Common myeloid progenitor, CD34-positive (primary cell): ENCODE measurements around the gene TRABD2A. TPM values are rescaled to one million over a fixed set of nuclear protein-coding genes. Genes with fewer than 3 reads are reported as not detected.

Source experiments
- CTCF ChIA-PET: fragments of 350-600 bp; sonication (Branson Sonifier 250); formaldehyde crosslinking; loops from one replicate; lab custom pipeline; 2021; ENCODE audit warnings: antibody characterized with exemption; lab: Charles Lee
- POLR2A ChIA-PET: fragments of 350-600 bp; sonication (Branson Sonifier 250); formaldehyde crosslinking; loops from one replicate; lab custom pipeline; 2021; ENCODE audit warnings: antibody characterized with exemption; lab: Charles Lee
- DNase-seq, 3 donors: peaks; one replicate each; pipeline versions ENCODE4 v3.0.0 to v3.0.0-alpha.2; 2013
- H3K27ac ChIP-seq, 2 experiments: 1 replicate in 1 of 2; 2 replicates in 1 of 2; pipeline ENCODE4 v1.7.0; 2013; ENCODE audit warnings: inconsistent platforms in 2 of 2, low read length in 2 of 2, mild to moderate bottlenecking in 2 of 2, low read depth in 1 of 2, moderate library complexity in 1 of 2; ENCODE audit not compliant: severe bottlenecking in 2 of 2, insufficient read depth in 1 of 2, poor library complexity in 1 of 2
- H3K27me3 ChIP-seq, 5 experiments: replicated peaks in 2 of 5; 1 replicate in 3 of 5; 2 replicates in 2 of 5; pipeline versions ENCODE4 v1.6.1 to v1.7.0; 2013; ENCODE audit warnings: low read length in 4 of 5, mild to moderate bottlenecking in 2 of 5, moderate library complexity in 2 of 5, inconsistent platforms in 1 of 5; ENCODE audit not compliant: insufficient read depth in 5 of 5, control insufficient read depth in 4 of 5
- H3K36me3 ChIP-seq, 4 experiments: 1 replicate in 2 of 4; 2 replicates in 2 of 4; pipeline versions ENCODE4 v1.6.1 to v1.7.0; 2013; ENCODE audit warnings: low read length in 3 of 4, control low read depth in 1 of 4, mild to moderate bottlenecking in 1 of 4; ENCODE audit not compliant: control insufficient read depth in 4 of 4, insufficient read depth in 4 of 4
- H3K4me1 ChIP-seq, 4 experiments: 1 replicate in 3 of 4; 2 replicates in 1 of 4; pipeline versions ENCODE4 v1.6.1 to v1.7.1; 2013; ENCODE audit warnings: low read length in 3 of 4, mild to moderate bottlenecking in 3 of 4, control low read depth in 1 of 4, inconsistent platforms in 1 of 4, moderate library complexity in 1 of 4; ENCODE audit not compliant: control insufficient read depth in 4 of 4, insufficient read depth in 4 of 4; ENCODE audit errors: control extremely low read depth in 1 of 4
- H3K4me3 ChIP-seq, 7 experiments: 1 replicate in 4 of 7; 2 replicates in 3 of 7; pipeline versions ENCODE4 v1.5.1 to v1.7.0; 2013; ENCODE audit warnings: mild to moderate bottlenecking in 7 of 7, low read length in 6 of 7, moderate library complexity in 6 of 7, inconsistent platforms in 2 of 7, low read depth in 2 of 7, control low read depth in 1 of 7; ENCODE audit not compliant: insufficient read depth in 4 of 7, control insufficient read depth in 1 of 7; ENCODE audit errors: extremely low read depth in 1 of 7
- H3K9me3 ChIP-seq, 5 experiments: 1 replicate in 4 of 5; 2 replicates in 1 of 5; pipeline versions ENCODE4 v1.6.1 to v1.7.1; 2013; ENCODE audit warnings: low read length in 4 of 5, mild to moderate bottlenecking in 2 of 5, inconsistent platforms in 1 of 5, low read depth in 1 of 5, moderate library complexity in 1 of 5; ENCODE audit not compliant: control insufficient read depth in 4 of 5, insufficient read depth in 2 of 5; ENCODE audit errors: control extremely low read depth in 1 of 5
- WGBS: methylation state at CpG from one replicate; pipeline ENCODE4 v1.1.5; 2013; ENCODE audit not compliant: insufficient coverage; 5-methylcytosine and 5-hydroxymethylcytosine counted together
- polyA plus RNA-seq: library from polyadenylated mRNA; unstranded; fragments of 120-200 nt; gene quantifications from one replicate; pipeline ENCODE4 v1.2.1, GENCODE V29; 2013

The TRABD2A gene, protein sequence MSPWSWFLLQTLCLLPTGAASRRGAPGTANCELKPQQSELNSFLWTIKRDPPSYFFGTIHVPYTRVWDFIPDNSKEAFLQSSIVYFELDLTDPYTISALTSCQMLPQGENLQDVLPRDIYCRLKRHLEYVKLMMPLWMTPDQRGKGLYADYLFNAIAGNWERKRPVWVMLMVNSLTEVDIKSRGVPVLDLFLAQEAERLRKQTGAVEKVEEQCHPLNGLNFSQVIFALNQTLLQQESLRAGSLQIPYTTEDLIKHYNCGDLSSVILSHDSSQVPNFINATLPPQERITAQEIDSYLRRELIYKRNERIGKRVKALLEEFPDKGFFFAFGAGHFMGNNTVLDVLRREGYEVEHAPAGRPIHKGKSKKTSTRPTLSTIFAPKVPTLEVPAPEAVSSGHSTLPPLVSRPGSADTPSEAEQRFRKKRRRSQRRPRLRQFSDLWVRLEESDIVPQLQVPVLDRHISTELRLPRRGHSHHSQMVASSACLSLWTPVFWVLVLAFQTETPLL
- polyA plus RNA-seq: 0.51 TPM

- POLR2A ChIA-PET: no interaction called here
- peaks cover 0 to 59% (median 35%) of the 10 kb centered on the region in 5 experiments for H3K27me3 ChIP-seq
- H3K9me3 ChIP-seq: no peaks in the 10 kb centered on the region
- H3K4me1 ChIP-seq: peaks cover 16 to 30% (median 28%) of the 10 kb centered on the region in 4 experiments
- CTCF ChIA-PET: interaction anchor here (0.6 to 3.3 kb wide), 8 partner anchors 8 to 45 kb away, joined by 3 to 19 read pairs (median 3); no protein-coding TSS in a partner anchor
- WGBS: under 1% methylated on average over 73 of the region's 77 CpGs
- DNase-seq: peak in 2 of 3 donors; percentile 53 to 62
- no peak within 1 kb of the TSS for H3K27ac ChIP-seq
- H3K36me3 ChIP-seq: no peaks in the 10 kb centered on the region
- peak within 1 kb of the TSS; percentile 16 to 86 (median 63) for H3K4me3 ChIP-seq
Measured at GRCh38 chr2:84880645-84881521, at the start of gene TRABD2A. TRABD2A (minus strand) TSS chr2:84881084; CDS start chr2:84881039, 45 bp downstream.

GRCh38 chr2:84927275-84927627 is 46.4 kb upstream of the TRABD2A start:
- Histone ChIP-seq H3K4me1 (peaks cover 0 to 29% (median 21%) of the 10 kb centered on the region in 4 experiments), H3K36me3 (no peaks in the 10 kb centered on the region), H3K9me3 (no peaks in the 10 kb centered on the region), H3K27ac (no peak overlapping the region), H3K4me3 (peak overlapping the region in 2 of 7 experiments; percentile 74 to 83), H3K27me3 (no peaks in the 10 kb centered on the region)
- POLR2A ChIA-PET: no interaction called here
- WGBS: 80% methylated on average over 2 of the region's 3 CpGs
- no peak for DNase-seq
- CTCF ChIA-PET: interaction anchor here (2.0 to 2.8 kb wide), 8 partner anchors 10 to 85 kb away, joined by 9 to 42 read pairs (median 18); partner anchors contain the start of genes KCMF1 and TMSB10

- peak; percentile 95 to 97 (median 96) for DNase-seq
- Histone ChIP-seq H3K4me1 (peaks cover 0 to 29% (median 21%) of the 10 kb centered on the region in 4 experiments), H3K9me3 (no peaks in the 10 kb centered on the region), H3K4me3 (peak overlapping the region in 6 of 7 experiments; percentile 52 to 83 (median 68)), H3K27me3 (no peaks in the 10 kb centered on the region), H3K36me3 (no peaks in the 10 kb centered on the region), H3K27ac (no peak overlapping the region)
- POLR2A ChIA-PET: interaction anchor here (0.6 to 1.9 kb wide), 6 partner anchors 14 to 54 kb away, joined by 3 to 8 read pairs (median 4); no protein-coding TSS in a partner anchor
- CTCF ChIA-PET: interaction anchor here (0.7 to 2.8 kb wide), 45 partner anchors 9 to 422 kb away, joined by 3 to 42 read pairs (median 6); partner anchors contain the start of genes KCMF1, TMSB10 and TRABD2A
- WGBS: 6% methylated on average over 34 of the region's 34 CpGs
Measured at GRCh38 chr2:84925724-84926376, 45.0 kb upstream of the TRABD2A start.

DNA sequence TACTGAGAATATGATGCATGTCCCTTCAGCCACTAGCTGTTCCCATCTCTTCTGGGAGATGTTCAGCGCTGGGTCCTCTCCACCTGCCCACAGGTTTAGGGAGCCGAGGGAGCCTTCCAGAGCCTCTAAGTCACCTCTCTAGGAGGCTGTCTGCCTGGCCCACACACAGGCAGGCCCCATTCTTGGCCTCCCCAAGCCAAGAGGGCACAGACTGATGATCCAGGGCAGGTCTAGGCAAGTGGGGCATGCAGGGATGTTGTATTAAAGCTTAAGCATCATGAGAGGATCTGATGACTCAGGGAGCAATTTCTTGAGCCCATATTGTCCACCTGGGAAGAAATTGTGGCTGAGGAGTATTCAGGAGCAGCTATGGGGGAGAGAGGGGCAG is 44.4 kb upstream of the TRABD2A start:
- no CpG with 5 or more reads among the region's 2 CpGs for WGBS
- Histone ChIP-seq H3K36me3 (no peaks in the 10 kb centered on the region), H3K9me3 (no peaks in the 10 kb centered on the region), H3K4me1 (peaks cover 0 to 29% (median 21%) of the 10 kb centered on the region in 4 experiments), H3K27me3 (no peaks in the 10 kb centered on the region), H3K4me3 (peak overlapping the region in 2 of 7 experiments; percentile 74 to 83), H3K27ac (no peak overlapping the region)
- no peak for DNase-seq
- ChIA-PET CTCF (interaction anchor here (0.7 to 2.8 kb wide), 39 partner anchors 8 to 421 kb away, joined by 3 to 42 read pairs (median 7); partner anchors contain the start of genes KCMF1, TMSB10 and TRABD2A), POLR2A (interaction anchor here (0.6 to 1.9 kb wide), 5 partner anchors 19 to 53 kb away, joined by 3 to 8 read pairs (median 4); no protein-coding TSS in a partner anchor)

- no peaks in the 10 kb centered on the region for H3K27me3 ChIP-seq
- no peaks in the 10 kb centered on the region for H3K36me3 ChIP-seq
- ChIA-PET POLR2A (interaction anchor here (0.6 to 1.9 kb wide), 2 partner anchors 18 to 87 kb away, joined by 3 to 8 read pairs; no protein-coding TSS in a partner anchor), CTCF (interaction anchor here (1.1 to 2.8 kb wide), 16 partner anchors 7 to 91 kb away, joined by 4 to 42 read pairs (median 8); partner anchors contain the start of genes TMSB10 and TRABD2A)
- peaks cover 0 to 29% (median 23%) of the 10 kb centered on the region in 4 experiments for H3K4me1 ChIP-seq
- peak overlapping the region in 3 of 7 experiments; percentile 4 to 68 (median 48) for H3K4me3 ChIP-seq
- H3K27ac ChIP-seq: no peak overlapping the region
- no peaks in the 10 kb centered on the region for H3K9me3 ChIP-seq
- DNase-seq: peak; percentile 49 to 86 (median 84)
- WGBS: 44% methylated on average over 5 of the region's 9 CpGs
Measured at GRCh38 chr2:84924173-84925106, 43.6 kb upstream of the TRABD2A start.
